Common myeloid progenitor, CD34-positive (primary cell): ENCODE results near the gene SCAP.
"Not testable (repeated sequence)": the region's sequence is repeated elsewhere in the genome, so short reads cannot be mapped to it uniquely, and the experiment has no call there.

Experiments used
- CTCF ChIA-PET: fragments of 350-600 bp; sonication (Branson Sonifier 250); formaldehyde crosslinking; loops from one replicate; lab custom pipeline; 2021; ENCODE audit warnings: antibody characterized with exemption; lab: Charles Lee
- POLR2A ChIA-PET: fragments of 350-600 bp; sonication (Branson Sonifier 250); formaldehyde crosslinking; loops from one replicate; lab custom pipeline; 2021; ENCODE audit warnings: antibody characterized with exemption; lab: Charles Lee
- DNase-seq, 3 donors: peaks; one replicate each; pipeline versions ENCODE4 v3.0.0 to v3.0.0-alpha.2; 2013
- H3K27ac ChIP-seq, 2 experiments: 1 replicate in 1 of 2; 2 replicates in 1 of 2; pipeline ENCODE4 v1.7.0; 2013; ENCODE audit warnings: inconsistent platforms in 2 of 2, low read length in 2 of 2, mild to moderate bottlenecking in 2 of 2, low read depth in 1 of 2, moderate library complexity in 1 of 2; ENCODE audit not compliant: severe bottlenecking in 2 of 2, insufficient read depth in 1 of 2, poor library complexity in 1 of 2
- H3K27me3 ChIP-seq, 5 experiments: replicated peaks in 2 of 5; 1 replicate in 3 of 5; 2 replicates in 2 of 5; pipeline versions ENCODE4 v1.6.1 to v1.7.0; 2013; ENCODE audit warnings: low read length in 4 of 5, mild to moderate bottlenecking in 2 of 5, moderate library complexity in 2 of 5, inconsistent platforms in 1 of 5; ENCODE audit not compliant: insufficient read depth in 5 of 5, control insufficient read depth in 4 of 5
- H3K36me3 ChIP-seq, 4 experiments: 1 replicate in 2 of 4; 2 replicates in 2 of 4; pipeline versions ENCODE4 v1.6.1 to v1.7.0; 2013; ENCODE audit warnings: low read length in 3 of 4, control low read depth in 1 of 4, mild to moderate bottlenecking in 1 of 4; ENCODE audit not compliant: control insufficient read depth in 4 of 4, insufficient read depth in 4 of 4
- H3K4me1 ChIP-seq, 4 experiments: 1 replicate in 3 of 4; 2 replicates in 1 of 4; pipeline versions ENCODE4 v1.6.1 to v1.7.1; 2013; ENCODE audit warnings: low read length in 3 of 4, mild to moderate bottlenecking in 3 of 4, control low read depth in 1 of 4, inconsistent platforms in 1 of 4, moderate library complexity in 1 of 4; ENCODE audit not compliant: control insufficient read depth in 4 of 4, insufficient read depth in 4 of 4; ENCODE audit errors: control extremely low read depth in 1 of 4
- H3K4me3 ChIP-seq, 7 experiments: 1 replicate in 4 of 7; 2 replicates in 3 of 7; pipeline versions ENCODE4 v1.5.1 to v1.7.0; 2013; ENCODE audit warnings: mild to moderate bottlenecking in 7 of 7, low read length in 6 of 7, moderate library complexity in 6 of 7, inconsistent platforms in 2 of 7, low read depth in 2 of 7, control low read depth in 1 of 7; ENCODE audit not compliant: insufficient read depth in 4 of 7, control insufficient read depth in 1 of 7; ENCODE audit errors: extremely low read depth in 1 of 7
- H3K9me3 ChIP-seq, 5 experiments: 1 replicate in 4 of 5; 2 replicates in 1 of 5; pipeline versions ENCODE4 v1.6.1 to v1.7.1; 2013; ENCODE audit warnings: low read length in 4 of 5, mild to moderate bottlenecking in 2 of 5, inconsistent platforms in 1 of 5, low read depth in 1 of 5, moderate library complexity in 1 of 5; ENCODE audit not compliant: control insufficient read depth in 4 of 5, insufficient read depth in 2 of 5; ENCODE audit errors: control extremely low read depth in 1 of 5
- WGBS: methylation state at CpG from one replicate; pipeline ENCODE4 v1.1.5; 2013; ENCODE audit not compliant: insufficient coverage; 5-methylcytosine and 5-hydroxymethylcytosine counted together

SCAP gene

GRCh38 chr3:47475029-47475569, 642 bp downstream of the SCAP start:
- POLR2A ChIA-PET = no interaction called here
- peak overlapping the region; percentile 40 to 85 for H3K27ac ChIP-seq
- no peaks in the 10 kb centered on the region for H3K9me3 ChIP-seq
- peaks cover 0 to 2% (median 0%) of the 10 kb centered on the region in 4 experiments for H3K36me3 ChIP-seq
- WGBS = 4% methylated on average over 7 of the region's 24 CpGs
- peak overlapping the region; percentile 80 to 96 (median 88) for H3K4me3 ChIP-seq
- CTCF ChIA-PET = interaction anchor here (0.8 to 7.5 kb wide), 8 partner anchors 12 to 66 kb away, joined by 3 to 63 read pairs (median 4); no protein-coding TSS in a partner anchor
- no peaks in the 10 kb centered on the region for H3K27me3 ChIP-seq
- H3K4me1 ChIP-seq = peaks cover 0 to 19% (median 19%) of the 10 kb centered on the region in 4 experiments
- peak in 2 of 3 donors; percentile 24 to 59 for DNase-seq

GRCh38 chr3:47473391-47473790, 2.4 kb downstream of the SCAP start:
- POLR2A ChIA-PET = no interaction called here

DNA sequence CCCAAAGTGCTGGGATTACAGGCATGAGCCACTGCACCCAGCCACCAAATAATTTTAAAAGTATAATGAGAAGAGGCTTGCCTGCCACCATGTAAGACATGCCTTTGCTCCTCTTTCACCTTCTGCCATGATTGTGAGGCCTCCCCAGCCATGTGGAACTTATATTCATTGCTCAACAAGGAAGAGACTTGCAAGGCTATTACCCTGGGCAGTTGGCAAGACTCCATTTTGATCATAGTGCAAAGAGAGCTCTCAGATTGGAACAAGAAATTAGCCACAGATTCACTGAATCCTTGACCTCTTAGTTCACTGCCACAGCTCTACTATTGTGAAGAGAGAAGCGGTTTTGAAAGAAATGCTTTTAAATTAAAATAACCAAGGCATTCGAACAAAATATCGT, 6.1 kb downstream of the SCAP start:
- no peak for DNase-seq
- Histone ChIP-seq H3K9me3 (peaks cover 0 to 9% (median 0%) of the 10 kb centered on the region in 5 experiments), H3K27me3 (no peaks in the 10 kb centered on the region), H3K4me3 (no peak overlapping the region), H3K36me3 (peaks cover 2 to 5% (median 3%) of the 10 kb centered on the region in 4 experiments), H3K27ac (no peak overlapping the region), H3K4me1 (peaks cover 0 to 12% (median 6%) of the 10 kb centered on the region in 4 experiments)
- WGBS = no CpG with 5 or more reads among the region's 3 CpGs
- POLR2A ChIA-PET = no interaction called here
- CTCF ChIA-PET = no interaction called here

More at GRCh38 chr3:47473391-47473790, 2.4 kb downstream of the SCAP start:
- no peaks in the 10 kb centered on the region for H3K27me3 ChIP-seq
- 97% methylated on average over 3 of the region's 3 CpGs for WGBS
- DNase-seq = no peak
- H3K4me3 ChIP-seq = no peak overlapping the region
- CTCF ChIA-PET = interaction anchor here (0.7 to 1.4 kb wide), 2 partner anchors 14 to 29 kb away, joined by 3 to 4 read pairs; no protein-coding TSS in a partner anchor
- H3K4me1 ChIP-seq = peaks cover 0 to 19% (median 17%) of the 10 kb centered on the region in 4 experiments
- peaks cover 0 to 3% (median 2%) of the 10 kb centered on the region in 4 experiments for H3K36me3 ChIP-seq
- H3K9me3 ChIP-seq = peaks cover 0 to 5% (median 0%) of the 10 kb centered on the region in 5 experiments
- no peak overlapping the region for H3K27ac ChIP-seq

DNA sequence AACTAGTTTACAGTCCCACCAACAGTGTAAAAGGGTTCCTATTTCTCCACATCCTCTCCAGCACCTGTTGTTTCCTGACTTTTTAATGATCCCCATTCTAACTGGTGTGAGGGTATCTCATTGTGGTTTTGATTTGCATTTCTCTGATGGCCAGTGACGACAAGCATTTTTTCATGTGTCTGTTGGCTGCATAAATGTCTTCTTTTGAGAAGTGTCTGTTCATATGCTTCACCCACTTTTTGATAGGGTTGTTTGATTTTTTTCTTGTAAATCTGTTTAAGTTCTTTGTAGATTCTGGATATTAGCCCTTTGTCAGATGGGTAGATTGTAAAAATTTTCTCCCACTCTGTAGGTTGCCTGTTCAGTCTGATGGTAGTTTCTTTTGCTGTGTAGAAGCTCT, 7.4 kb downstream of the SCAP start:
- DNase-seq, H3K27ac ChIP-seq, POLR2A ChIA-PET, H3K27me3 ChIP-seq, H3K4me1 ChIP-seq, H3K36me3 ChIP-seq, H3K9me3 ChIP-seq, H3K4me3 ChIP-seq, CTCF ChIA-PET: not testable (repeated sequence)
- no CpG with 5 or more reads among the region's 1 CpG for WGBS

DNA sequence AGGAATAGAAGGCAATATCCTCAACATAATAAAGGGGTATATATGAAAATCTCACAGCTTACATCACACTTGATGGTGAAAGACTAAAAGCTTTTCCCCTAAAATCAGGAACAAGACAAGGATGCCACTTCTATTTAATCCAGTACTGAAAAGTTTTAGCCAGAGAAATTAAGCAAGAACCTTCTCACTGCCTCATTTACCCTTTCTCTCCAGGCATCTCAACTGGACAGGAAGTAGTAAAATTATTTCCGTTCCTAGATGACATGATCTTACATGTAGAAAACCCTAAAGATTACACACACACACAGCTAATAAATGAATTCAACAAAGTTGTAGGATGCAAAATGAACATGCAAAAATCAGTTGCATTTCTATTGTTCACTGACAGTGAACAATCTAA, 11.2 kb downstream of the SCAP start:
- DNase-seq = peak in 2 of 3 donors; percentile 15 to 28
- POLR2A ChIA-PET = no interaction called here
- WGBS = 40% methylated on average over 1 of the region's 1 CpG
- CTCF ChIA-PET = no interaction called here
- no peaks in the 10 kb centered on the region for H3K27me3 ChIP-seq
- peaks cover 0 to 9% (median 0%) of the 10 kb centered on the region in 5 experiments for H3K9me3 ChIP-seq
- no peak overlapping the region for H3K27ac ChIP-seq
- peaks cover 0 to 6% (median 2%) of the 10 kb centered on the region in 4 experiments for H3K4me1 ChIP-seq
- no peak overlapping the region for H3K4me3 ChIP-seq
- peaks cover 0 to 8% (median 2%) of the 10 kb centered on the region in 4 experiments for H3K36me3 ChIP-seq

DNA sequence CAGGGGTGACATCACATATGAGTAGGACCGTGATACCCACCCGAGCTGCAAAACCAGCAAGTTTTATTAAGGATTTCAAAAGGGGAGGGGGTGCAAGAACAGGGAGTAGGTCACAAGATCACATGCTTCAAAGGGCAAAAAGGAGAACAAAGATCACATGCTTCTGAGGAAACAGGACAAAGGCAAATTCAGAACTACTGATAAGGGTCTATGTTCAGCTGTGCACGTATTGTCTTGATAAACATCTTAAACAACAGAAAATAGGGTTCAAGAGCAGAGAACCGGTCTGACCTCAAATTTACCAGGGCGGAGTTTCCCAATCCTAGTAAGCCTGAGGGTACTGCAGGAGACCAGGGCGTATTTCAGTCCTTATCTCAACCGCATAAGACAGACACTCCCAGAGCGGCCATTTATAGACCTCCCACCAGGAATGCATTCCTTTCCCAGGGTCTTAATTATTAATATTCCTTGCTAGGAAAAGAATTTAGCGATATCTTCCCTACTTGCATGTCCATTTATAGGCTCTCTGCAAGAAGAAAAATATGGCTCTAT, 16.1 kb downstream of the SCAP start:
- H3K4me1 ChIP-seq, H3K4me3 ChIP-seq, H3K36me3 ChIP-seq, H3K9me3 ChIP-seq, POLR2A ChIA-PET, DNase-seq, H3K27ac ChIP-seq, H3K27me3 ChIP-seq: not testable (repeated sequence)
- CTCF ChIA-PET = interaction anchor here (1.5 kb wide), 1 partner anchor 14 kb away, joined by 3 read pairs; no protein-coding TSS in a partner anchor
- 82% methylated on average over 7 of the region's 9 CpGs for WGBS

DNA sequence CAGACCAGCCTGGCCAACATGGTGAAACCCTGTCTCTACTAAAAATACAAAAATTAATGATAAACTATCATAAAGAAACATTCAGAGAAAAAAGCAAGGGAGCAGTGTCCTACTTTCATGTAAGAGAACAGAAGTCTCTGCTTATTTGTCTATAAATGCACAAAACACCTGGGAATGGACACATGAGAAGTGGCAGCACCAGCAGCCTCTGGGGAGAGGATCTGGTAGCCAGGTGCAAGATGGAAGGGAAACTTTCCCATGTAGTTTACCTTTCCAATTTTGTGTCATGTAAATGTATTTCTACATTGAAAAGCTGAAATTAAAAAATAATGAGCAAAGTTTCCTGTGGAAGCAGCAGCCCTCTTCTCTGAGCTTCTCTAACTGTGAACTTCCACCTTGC, 18.8 kb downstream of the SCAP start:
- ChIA-PET POLR2A (no interaction called here), CTCF (interaction anchor here (1.2 kb wide), 1 partner anchor 32 kb away, joined by 3 read pairs; no protein-coding TSS in a partner anchor)
- Histone ChIP-seq H3K9me3 (peaks cover 0 to 6% (median 3%) of the 10 kb centered on the region in 5 experiments), H3K27ac (no peak overlapping the region), H3K27me3 (no peaks in the 10 kb centered on the region), H3K36me3 (peaks cover 0 to 5% (median 0%) of the 10 kb centered on the region in 4 experiments), H3K4me1 (peaks cover 0 to 5% (median 2%) of the 10 kb centered on the region in 4 experiments), H3K4me3 (no peak overlapping the region)
- DNase-seq = no peak
